Hepatocyte (in vitro differentiated cells): ENCODE data around the gene MAGEL2. TPM values are rescaled to one million over a fixed set of nuclear protein-coding genes. Genes with fewer than 3 reads are reported as not detected.

ENCODE experiments used
- DNase-seq: peaks from one replicate; pipeline ENCODE4 v3.0.0-alpha.2; 2016; ENCODE audit warnings: low spot score
- H2AFZ ChIP-seq: fragments of 200-600 bp; sonication (generic); 2 replicates; pipeline ENCODE4 v1.6.0; 2016; ENCODE audit warnings: antibody characterized with exemption, mild to moderate bottlenecking
- H3K27ac ChIP-seq: fragments of 200-600 bp; sonication (generic); 2 replicates; pipeline ENCODE4 v1.5.1; 2016; ENCODE audit warnings: mild to moderate bottlenecking
- H3K27me3 ChIP-seq: fragments of 200-600 bp; sonication (generic); 2 replicates; pipeline ENCODE4 v1.6.1; 2016
- H3K36me3 ChIP-seq: fragments of 200-600 bp; sonication (generic); replicated peaks from 2 replicates; pipeline ENCODE4 v1.5.1; 2016; ENCODE audit warnings: low read depth; ENCODE audit not compliant: insufficient read depth
- H3K4me1 ChIP-seq: fragments of 200-600 bp; sonication (generic); 2 replicates; pipeline ENCODE4 v1.5.1; 2016; ENCODE audit warnings: mild to moderate bottlenecking, moderate library complexity; ENCODE audit not compliant: insufficient read depth
- H3K4me2 ChIP-seq: fragments of 200-600 bp; sonication (generic); 2 replicates; pipeline ENCODE4 v1.6.0; 2016
- H3K4me3 ChIP-seq: fragments of 200-600 bp; sonication (generic); 2 replicates; pipeline ENCODE4 v1.5.1; 2016; ENCODE audit warnings: mild to moderate bottlenecking
- H3K79me2 ChIP-seq: fragments of 200-600 bp; sonication (generic); 2 replicates; pipeline ENCODE4 v1.6.0; 2017; ENCODE audit warnings: mild to moderate bottlenecking
- H3K9me2 ChIP-seq: fragments of 200-600 bp; sonication (generic); replicated peaks from 2 replicates; pipeline ENCODE4 v1.6.0; 2017; ENCODE audit warnings: mild to moderate bottlenecking; ENCODE audit not compliant: insufficient read depth
- H3K9me3 ChIP-seq: fragments of 200-600 bp; sonication (generic); 2 replicates; pipeline ENCODE4 v1.5.1; 2016; ENCODE audit warnings: low read depth, mild to moderate bottlenecking
- H4K20me1 ChIP-seq: fragments of 200-600 bp; sonication (generic); 2 replicates; pipeline ENCODE4 v1.6.0; 2016; ENCODE audit warnings: mild to moderate bottlenecking; ENCODE audit not compliant: insufficient read depth, poor library complexity, severe bottlenecking
- EZH2 ChIP-seq: fragments of 200-600 bp; sonication (generic); IDR thresholded peaks from 2 replicates; pipeline ENCODE4 v1.6.1; 2016; ENCODE audit warnings: antibody characterized with exemption, mild to moderate bottlenecking, borderline replicate concordance
- EZH2phosphoT487 ChIP-seq: fragments of 200-600 bp; sonication (generic); IDR thresholded peaks from one replicate; pipeline ENCODE4 v1.6.1; 2018; ENCODE audit warnings: antibody characterized with exemption, mild to moderate bottlenecking, low read depth, moderate library complexity; ENCODE audit not compliant: unreplicated experiment, severe bottlenecking
- WGBS: methylation state at CpG from one replicate; pipeline ENCODE4 v1.1.6; 2016; ENCODE audit warnings: low lambda C conversion rate; ENCODE audit errors: missing lambda C conversion rate; 5-methylcytosine and 5-hydroxymethylcytosine counted together
- polyA plus RNA-seq: library from polyadenylated mRNA; unstranded; fragments of >200 nt; fragmentation: Nextera tagmentation; extraction: Ambion mirVana; gene quantifications from 2 replicates; pipeline ENCODE4 v1.2.1, GENCODE V29; 2016
- total RNA-seq: library from RNA; depleted of rRNA; stranded (reverse); fragments of >200 nt; gene quantifications from 2 replicates; pipeline ENCODE4 v1.2.3, GENCODE V29; 2014
- TF ChIP-seq, protein P1 (sequence below): fragments of 200-600 bp; sonication (generic); IDR thresholded peaks from 2 replicates; pipeline ENCODE4 v1.5.1; 2016; ENCODE audit warnings: antibody characterized with exemption, mild to moderate bottlenecking; ENCODE audit not compliant: poor library complexity

The MAGEL2 gene
- total and polyA plus RNA-seq, 2 experiments from 2014 or later, result 5.4 to 16.0 TPM

- no peaks in the 10 kb centered on the region for H3K9me3 ChIP-seq
- H3K4me3 ChIP-seq, result no peak overlapping the region
- no peaks in the 10 kb centered on the region for H3K4me1 ChIP-seq
- H4K20me1 ChIP-seq, result no peaks in the 10 kb centered on the region
- no peak for DNase-seq
- H2AFZ ChIP-seq, result no peak overlapping the region
- H3K79me2 ChIP-seq, result no peaks in the 10 kb centered on the region
- TF ChIP-seq, protein P1, sequence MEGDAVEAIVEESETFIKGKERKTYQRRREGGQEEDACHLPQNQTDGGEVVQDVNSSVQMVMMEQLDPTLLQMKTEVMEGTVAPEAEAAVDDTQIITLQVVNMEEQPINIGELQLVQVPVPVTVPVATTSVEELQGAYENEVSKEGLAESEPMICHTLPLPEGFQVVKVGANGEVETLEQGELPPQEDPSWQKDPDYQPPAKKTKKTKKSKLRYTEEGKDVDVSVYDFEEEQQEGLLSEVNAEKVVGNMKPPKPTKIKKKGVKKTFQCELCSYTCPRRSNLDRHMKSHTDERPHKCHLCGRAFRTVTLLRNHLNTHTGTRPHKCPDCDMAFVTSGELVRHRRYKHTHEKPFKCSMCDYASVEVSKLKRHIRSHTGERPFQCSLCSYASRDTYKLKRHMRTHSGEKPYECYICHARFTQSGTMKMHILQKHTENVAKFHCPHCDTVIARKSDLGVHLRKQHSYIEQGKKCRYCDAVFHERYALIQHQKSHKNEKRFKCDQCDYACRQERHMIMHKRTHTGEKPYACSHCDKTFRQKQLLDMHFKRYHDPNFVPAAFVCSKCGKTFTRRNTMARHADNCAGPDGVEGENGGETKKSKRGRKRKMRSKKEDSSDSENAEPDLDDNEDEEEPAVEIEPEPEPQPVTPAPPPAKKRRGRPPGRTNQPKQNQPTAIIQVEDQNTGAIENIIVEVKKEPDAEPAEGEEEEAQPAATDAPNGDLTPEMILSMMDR, result peak; percentile 13
- no peak for TF ChIP-seq EZH2phosphoT487
- H3K27me3 ChIP-seq, result no peaks in the 10 kb centered on the region
- no peak overlapping the region for H3K27ac ChIP-seq
- WGBS, result 48% methylated on average over 2 of the region's 2 CpGs
- no peak overlapping the region for H3K4me2 ChIP-seq
- H3K36me3 ChIP-seq, result no peaks in the 10 kb centered on the region
- no peaks in the 10 kb centered on the region for H3K9me2 ChIP-seq
These were observed 15.6 kb upstream of the MAGEL2 start for GRCh38 chr15:23663232-23663631.

DNA sequence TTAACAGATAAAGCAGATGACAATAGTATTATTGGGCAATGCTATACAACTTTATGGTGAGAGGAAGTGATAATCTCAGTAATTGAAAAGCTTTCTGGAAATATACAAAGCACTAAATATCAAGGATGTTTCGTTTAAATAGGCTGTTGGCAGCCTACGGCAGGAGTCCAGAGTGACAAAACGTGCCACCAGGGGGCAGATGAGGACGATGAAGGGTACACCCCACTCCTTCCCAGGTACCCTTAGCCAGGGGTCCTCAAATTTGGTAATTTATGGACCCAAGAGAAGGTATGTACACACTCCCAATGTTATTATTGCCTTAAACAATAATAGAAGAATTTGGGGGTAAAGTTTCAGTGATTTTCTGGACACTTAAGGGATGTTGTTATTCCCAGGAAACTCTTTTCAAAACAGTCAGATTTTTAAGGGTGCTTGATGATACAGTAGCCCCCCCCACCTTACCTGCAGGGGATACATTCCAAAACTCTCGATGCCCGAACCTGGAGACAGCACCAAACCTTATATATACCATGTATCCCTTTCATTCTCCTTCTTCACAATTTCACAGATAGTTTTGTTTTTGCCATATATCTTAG, 1.4 kb upstream of the MAGEL2 start:
- Histone ChIP-seq H3K36me3 (no peaks in the 10 kb centered on the region), H3K27ac (no peak overlapping the region), H3K27me3 (no peaks in the 10 kb centered on the region), H3K9me2 (no peaks in the 10 kb centered on the region), H3K4me1 (no peaks in the 10 kb centered on the region), H4K20me1 (no peaks in the 10 kb centered on the region), H2AFZ (peak overlapping the region; percentile 28), H3K79me2 (no peaks in the 10 kb centered on the region), H3K9me3 (no peaks in the 10 kb centered on the region), H3K4me3 (no peak overlapping the region), H3K4me2 (peak overlapping the region; percentile 79)
- TF ChIP-seq EZH2, result no peak
- TF ChIP-seq, protein P1, result peak; percentile 71
- 29% methylated on average over 6 of the region's 6 CpGs for WGBS
- peak; percentile 55 for DNase-seq

GRCh38 chr15:23647001-23647295, 719 bp downstream of the MAGEL2 start:
- no peak for DNase-seq
- Histone ChIP-seq H4K20me1 (no peaks in the 10 kb centered on the region), H2AFZ (no peak overlapping the region), H3K9me3 (no peaks in the 10 kb centered on the region), H3K4me2 (peak overlapping the region; percentile 79), H3K4me3 (peak overlapping the region; percentile 55), H3K27me3 (no peaks in the 10 kb centered on the region), H3K4me1 (no peaks in the 10 kb centered on the region), H3K27ac (no peak overlapping the region), H3K36me3 (no peaks in the 10 kb centered on the region), H3K9me2 (no peaks in the 10 kb centered on the region), H3K79me2 (no peaks in the 10 kb centered on the region)
- TF ChIP-seq EZH2 (no peak), EZH2phosphoT487 (no peak)
- TF ChIP-seq, protein P1, result no peak
- WGBS, result 89% methylated on average over 8 of the region's 17 CpGs
